B cell (primary cell): Measurements from ENCODE around the gene GPR45. TPM values are rescaled to one million over a fixed set of nuclear protein-coding genes. Genes with fewer than 3 reads are reported as not detected.

Experiments used
- ATAC-seq: fragments of 200-7000 bp; cut with Tn5 transposase; one replicate; pipeline ENCODE4 v1.10.0; 2021; ENCODE audit warnings: low read depth, mild to moderate bottlenecking, moderate number of reproducible peaks, moderate library complexity
- CTCF ChIA-PET: fragments of 350-600 bp; sonication (Branson Sonifier 250); formaldehyde crosslinking; loops from one replicate; lab custom pipeline; 2021; ENCODE audit warnings: antibody characterized with exemption, inconsistent platforms; lab: Charles Lee
- POLR2A ChIA-PET: fragments of 350-600 bp; sonication (Branson Sonifier 250); formaldehyde crosslinking; loops from one replicate; lab custom pipeline; 2021; ENCODE audit warnings: antibody characterized with exemption; lab: Charles Lee
- DNase-seq: peaks from one replicate; pipeline ENCODE4 v3.0.0; 2013
- H2AFZ ChIP-seq: 2 replicates; pipeline ENCODE4 v1.6.1; 2012; ENCODE audit warnings: mild to moderate bottlenecking, low read depth, low read length; ENCODE audit not compliant: insufficient read depth, poor library complexity, severe bottlenecking
- H3K27ac ChIP-seq, 2 donors: 1 replicate in 1 of 2; 2 replicates in 1 of 2; pipeline ENCODE4 v1.5.1; 2012 to 2013; ENCODE audit warnings: low read length in 2 of 2, mild to moderate bottlenecking in 2 of 2, moderate library complexity in 1 of 2
- H3K27me3 ChIP-seq, 4 experiments: fragments of 200-600 bp in 1 of 4; sonication (generic) in 1 of 4; replicated peaks in 1 of 4; 1 replicate in 2 of 4; 2 replicates in 2 of 4; pipeline versions ENCODE4 v1.6.1 to v1.7.0; 2013 to 2016; ENCODE audit warnings: low read length in 3 of 4, mild to moderate bottlenecking in 2 of 4, mixed read lengths in 1 of 4, moderate library complexity in 1 of 4; ENCODE audit not compliant: insufficient read depth in 4 of 4, control insufficient read depth in 3 of 4; ENCODE audit errors: control extremely low read depth in 1 of 4
- H3K36me3 ChIP-seq, 2 experiments: replicated peaks in 1 of 2; 1 replicate in 1 of 2; 2 replicates in 1 of 2; pipeline versions ENCODE4 v1.6.1 to v1.7.1; 2013; ENCODE audit warnings: low read length in 1 of 2; ENCODE audit not compliant: insufficient read depth in 2 of 2, control insufficient read depth in 1 of 2; ENCODE audit errors: control extremely low read depth in 1 of 2, extremely low read depth in 1 of 2
- H3K4me1 ChIP-seq, 2 donors: fragments of 200-600 bp in 1 of 2; sonication (generic) in 1 of 2; 1 replicate in 1 of 2; 2 replicates in 1 of 2; pipeline versions ENCODE4 v1.5.1 to v1.6.1; 2013 to 2017; ENCODE audit warnings: low read length in 2 of 2; ENCODE audit not compliant: control insufficient read depth in 2 of 2, insufficient read depth in 2 of 2
- H3K4me2 ChIP-seq: replicated peaks from 2 replicates; pipeline ENCODE3; 2012; ENCODE audit warnings: mild to moderate bottlenecking, low read depth, low read length; ENCODE audit not compliant: poor library complexity, severe bottlenecking
- H3K4me3 ChIP-seq, 5 experiments: fragments of 200-600 bp in 1 of 5; sonication (generic) in 1 of 5; 1 replicate in 3 of 5; 2 replicates in 2 of 5; pipeline versions ENCODE4 v1.5.1 to v1.7.0; 2011 to 2016; ENCODE audit warnings: low read length in 4 of 5, mild to moderate bottlenecking in 4 of 5, low read depth in 2 of 5, control low read depth in 1 of 5, moderate library complexity in 1 of 5; ENCODE audit not compliant: insufficient read depth in 1 of 5; ENCODE audit errors: control extremely low read depth in 1 of 5, extremely low read depth in 1 of 5
- H3K79me2 ChIP-seq: fragments of 200-600 bp; sonication (generic); one replicate; pipeline ENCODE4 v1.6.0; 2016; ENCODE audit warnings: low read length; ENCODE audit not compliant: control insufficient read depth, insufficient read depth
- H3K9ac ChIP-seq: fragments of 200-600 bp; sonication (generic); 2 replicates; pipeline ENCODE4 v1.6.1; 2017; ENCODE audit warnings: mild to moderate bottlenecking, low read length, moderate library complexity
- H3K9me3 ChIP-seq, 3 donors: one replicate each; pipeline versions ENCODE4 v1.6.1 to v1.7.1; 2013; ENCODE audit warnings: low read length in 2 of 3; ENCODE audit not compliant: control insufficient read depth in 2 of 3, insufficient read depth in 1 of 3; ENCODE audit errors: control extremely low read depth in 1 of 3
- H4K20me1 ChIP-seq: 2 replicates; pipeline ENCODE4 v1.6.0; 2012; ENCODE audit warnings: mild to moderate bottlenecking, low read length; ENCODE audit not compliant: insufficient read depth, control insufficient read depth, poor library complexity, severe bottlenecking
- H3K27ac Mint-ChIP-seq: one replicate; pipeline ENCODE4 v1.8.0; 2021; ENCODE audit warnings: mixed read lengths
- H3K27me3 Mint-ChIP-seq: one replicate; pipeline ENCODE4 v1.8.0; 2021; ENCODE audit warnings: mixed read lengths
- H3K4me1 Mint-ChIP-seq: one replicate; pipeline ENCODE4 v1.8.0; 2021; ENCODE audit warnings: mixed read lengths
- H3K4me3 Mint-ChIP-seq: one replicate; pipeline ENCODE4 v1.8.0; 2021; ENCODE audit warnings: mixed read lengths
- H3K9me3 Mint-ChIP-seq: one replicate; pipeline ENCODE4 v1.8.0; 2022; ENCODE audit warnings: mixed read lengths; ENCODE audit not compliant: insufficient read depth
- CTCF ChIP-seq: fragments of 200-600 bp; IDR thresholded peaks from one replicate; pipeline ENCODE4 v1.8.0; 2022; ENCODE audit warnings: antibody characterized with exemption, mild to moderate bottlenecking
- EZH2 ChIP-seq: IDR thresholded peaks from 2 replicates; pipeline ENCODE4 v1.6.1; 2012; ENCODE audit warnings: borderline replicate concordance, low read depth, mild to moderate bottlenecking, moderate library complexity, low read length; ENCODE audit not compliant: insufficient read depth, poor library complexity, severe bottlenecking
- WGBS: methylation state at CpG from one replicate; pipeline ENCODE4 v1.1.5; 2013; ENCODE audit warnings: missing lambda C conversion rate; ENCODE audit not compliant: insufficient coverage; 5-methylcytosine and 5-hydroxymethylcytosine counted together
- intact Hi-C: fragments of 100-400 bp; cut with micrococcal nuclease; formaldehyde crosslinking; loops from one replicate; pipeline ENCODE4 v1.10.0; 2022
- polyA plus RNA-seq: library from polyadenylated mRNA; depleted of rRNA; stranded (reverse); fragments of >200 nt; gene quantifications from 2 replicates; pipeline ENCODE4 v1.2.3, GENCODE V29; 2012
- total RNA-seq, 2 donors: library from RNA; stranded (reverse); fragments of 120-200 nt in 1 of 2; gene quantifications; 1 replicate in 1 of 2; 2 replicates in 1 of 2; pipeline versions ENCODE4 v1.2.3 to v1.2.4, GENCODE V29; 2013 to 2022

GPR45 gene
- total and polyA plus RNA-seq, 2 donors (not counting 1 experiment from before 2014, with no cell fraction given) = not detected

GRCh38 chr2:105242286-105242993 is 897 bp downstream of the GPR45 start:
- Histone ChIP-seq H4K20me1 (no peaks in the 10 kb centered on the region), H3K36me3 (no peaks in the 10 kb centered on the region), H3K4me1 (peaks cover 5 to 7% of the 10 kb centered on the region in 2 donors), H2AFZ (no peak overlapping the region), H3K4me2 (no peak overlapping the region), H3K4me3 (no peak overlapping the region), H3K9ac (no peak overlapping the region), H3K27ac (no peak overlapping the region), H3K79me2 (no peaks in the 10 kb centered on the region), H3K9me3 (no peaks in the 10 kb centered on the region), H3K27me3 (no peaks in the 10 kb centered on the region)
- Mint-ChIP-seq H3K4me1 (peaks cover 10% of the 10 kb centered on the region), H3K27ac (no peak overlapping the region), H3K4me3 (no peak overlapping the region), H3K27me3 (no peaks in the 10 kb centered on the region), H3K9me3 (no peaks in the 10 kb centered on the region)
- POLR2A ChIA-PET = no interaction called here
- intact Hi-C loops = no loop called here
- CTCF ChIA-PET = interaction anchor here (1.8 to 16.5 kb wide), 2 partner anchors 8 to 127 kb away, joined by 7 to 643 read pairs; no protein-coding TSS in a partner anchor
- WGBS = 97% methylated on average over 50 of the region's 50 CpGs
- TF ChIP-seq EZH2 (no peak), CTCF (no peak)
- no peak for ATAC-seq
- no peak for DNase-seq

GRCh38 chr2:105243961-105244360 is 2.4 kb downstream of the GPR45 start:
- no peak for DNase-seq
- no peaks in the 10 kb centered on the region for H3K9me3 ChIP-seq
- no peaks in the 10 kb centered on the region for H3K9me3 Mint-ChIP-seq
- no peaks in the 10 kb centered on the region for H3K27me3 ChIP-seq
- H3K4me2 ChIP-seq = no peak overlapping the region
- H3K27ac ChIP-seq = no peak overlapping the region
- ChIA-PET CTCF (interaction anchor here (1.8 to 16.5 kb wide), 2 partner anchors 10 to 128 kb away, joined by 7 to 643 read pairs; no protein-coding TSS in a partner anchor), POLR2A (no interaction called here)
- H3K4me3 ChIP-seq = no peak overlapping the region
- no peaks in the 10 kb centered on the region for H4K20me1 ChIP-seq
- no peaks in the 10 kb centered on the region for H3K79me2 ChIP-seq
- H3K36me3 ChIP-seq = no peaks in the 10 kb centered on the region
- no peak overlapping the region for H3K27ac Mint-ChIP-seq
- H3K27me3 Mint-ChIP-seq = no peaks in the 10 kb centered on the region
- ATAC-seq = no peak
- no peak overlapping the region for H3K9ac ChIP-seq
- no peak overlapping the region for H3K4me3 Mint-ChIP-seq
- 67% methylated on average over 4 of the region's 5 CpGs for WGBS
- intact Hi-C loops = no loop called here
- no peaks in the 10 kb centered on the region for H3K4me1 ChIP-seq
- peaks cover 1% of the 10 kb centered on the region for H3K4me1 Mint-ChIP-seq
- H2AFZ ChIP-seq = no peak overlapping the region
- TF ChIP-seq CTCF (no peak), EZH2 (no peak)
